Activated CD4-positive, CD25-positive, alpha-beta regulatory T cell (primary cell): Measurements from ENCODE around the gene TENM4.

Experiments
- DNase-seq, 4 experiments: peaks; one replicate each; lab custom pipeline; 2025; lab: John Stamatoyannopoulos, UW

Gene TENM4

GRCh38 chr11:79084382-79084781 lies 356.4 kb downstream of the TENM4 start:
- DNase-seq = no peak

- no peak for DNase-seq
These were observed 357.5 kb downstream of the TENM4 start for GRCh38 chr11:79083352-79083751.

- no peak for DNase-seq
These were observed 357.9 kb downstream of the TENM4 start for GRCh38 chr11:79082907-79083306.

GRCh38 chr11:79082280-79082679 lies 358.6 kb downstream of the TENM4 start:
- no peak for DNase-seq

GRCh38 chr11:79081471-79082031 lies 359.3 kb downstream of the TENM4 start:
- DNase-seq = no peak

- DNase-seq = no peak
These were observed 360.3 kb downstream of the TENM4 start for GRCh38 chr11:79080551-79080950.

GRCh38 chr11:79078999-79079398 lies 361.8 kb downstream of the TENM4 start:
- no peak for DNase-seq

- no peak for DNase-seq
These were observed 362.4 kb downstream of the TENM4 start for GRCh38 chr11:79078456-79078855.

- no peak for DNase-seq
These were observed 363.0 kb downstream of the TENM4 start for GRCh38 chr11:79077702-79078330.

- no peak for DNase-seq
These were observed 364.2 kb downstream of the TENM4 start for GRCh38 chr11:79076526-79077115.

- DNase-seq = no peak
These were observed 366.3 kb downstream of the TENM4 start for GRCh38 chr11:79074547-79074946.

- no peak for DNase-seq
These were observed 369.6 kb downstream of the TENM4 start for GRCh38 chr11:79071190-79071589.

- no peak for DNase-seq
These were observed 370.3 kb downstream of the TENM4 start for GRCh38 chr11:79070518-79070917.

- no peak for DNase-seq
These were observed 371.3 kb downstream of the TENM4 start for GRCh38 chr11:79069504-79069903.

- DNase-seq = no peak
These were observed 372.5 kb downstream of the TENM4 start for GRCh38 chr11:79068356-79068755.

- DNase-seq = no peak
These were observed 373.5 kb downstream of the TENM4 start for GRCh38 chr11:79067352-79067679.

GRCh38 chr11:79066456-79067351 lies 374.1 kb downstream of the TENM4 start:
- DNase-seq = no peak

GRCh38 chr11:79062814-79063762 lies 377.7 kb downstream of the TENM4 start:
- DNase-seq = no peak

GRCh38 chr11:79060081-79060953 lies 380.5 kb downstream of the TENM4 start:
- DNase-seq = no peak

- no peak for DNase-seq
These were observed 381.7 kb downstream of the TENM4 start for GRCh38 chr11:79059141-79059540.
